Measurements from ENCODE around the gene ING2. TPM values are rescaled to one million over a fixed set of nuclear protein-coding genes. Genes with fewer than 3 reads are reported as not detected.

Gene ING2
- total and polyA plus RNA-seq, 10 of the 15 experiments (the other 5 are each of a cell fraction or from before 2014, with no cell fraction given): 3.3 to 16.1 (median 10.9) TPM

DNA sequence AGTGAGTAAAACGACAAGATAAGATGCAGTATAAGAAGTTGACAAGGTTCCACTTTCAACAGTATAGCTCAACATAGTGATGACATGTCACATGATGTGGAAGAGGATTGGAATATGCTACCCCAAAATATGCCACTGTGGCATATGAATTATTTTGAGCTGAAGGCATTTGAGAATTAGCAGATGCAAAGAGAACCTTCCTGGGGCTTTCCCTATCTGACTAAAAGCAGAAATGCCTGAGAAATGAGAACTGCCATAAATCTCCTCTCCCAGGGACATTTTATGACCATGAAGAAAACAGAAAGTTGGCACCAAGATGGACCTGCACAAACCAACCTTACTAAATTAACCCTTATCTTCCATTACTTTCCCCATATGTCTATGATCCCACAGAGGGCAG, 35.6 kb upstream of the ING2 start:
- Histone ChIP-seq H2AFZ (ENCODE audit: control insufficient read depth, low read depth, low read length) (no peak overlapping the region), H3K9me3 (replicated peaks; ENCODE audit: control insufficient read depth, insufficient read depth, low read length) (no peaks in the 10 kb centered on the region; the same call in 2 of the 3 replicates), H3K27ac (ENCODE audit: control insufficient read depth, insufficient read depth) (no peak overlapping the region), H3K36me3 (ENCODE audit: control insufficient read depth in 2 of 2, insufficient read depth in 2 of 2, low read length in 1 of 2) (no peaks in the 10 kb centered on the region), H4K20me1 (ENCODE audit: control insufficient read depth, insufficient read depth) (no peaks in the 10 kb centered on the region), H3K27me3 (replicated peaks in 1 of 2; ENCODE audit: control insufficient read depth in 2 of 2, insufficient read depth in 2 of 2, low read length in 1 of 2) (no peaks in the 10 kb centered on the region), H3K9ac (ENCODE audit: control insufficient read depth, insufficient read depth, low read length) (no peak overlapping the region), H3K4me1 (ENCODE audit: control insufficient read depth, insufficient read depth, low read length) (no peaks in the 10 kb centered on the region), H3K79me2 (ENCODE audit: control insufficient read depth, insufficient read depth, low read length) (no peaks in the 10 kb centered on the region), H3K4me3 (no peak overlapping the region), H3K4me2 (ENCODE audit: control insufficient read depth, insufficient read depth) (no peak overlapping the region)
- in situ Hi-C loops (cut with MboI) (loop anchor here (5.0 kb wide), 1 partner anchor 1308 kb away; no protein-coding TSS in a partner anchor), intact Hi-C loops (cut with micrococcal nuclease; ENCODE audit: unreplicated experiment) (no loop called here)
- ChIA-PET RAD21 (ENCODE audit: unreplicated experiment) (no interaction called here), SMC1A (ENCODE audit: uncharacterized antibody, unreplicated experiment) (interaction anchor here (0.5 to 1.0 kb wide), 2 partner anchors 628 to 697 kb away, joined by 3 read pairs; no protein-coding TSS in a partner anchor), CTCF (interaction anchor here (0.7 to 1.4 kb wide), 5 partner anchors 9 to 216 kb away, joined by 3 to 4 read pairs (median 3); no protein-coding TSS in a partner anchor), POLR2A (interaction anchor here (1.0 kb wide), 1 partner anchor 29 kb away, joined by 5 read pairs; no protein-coding TSS in a partner anchor)
- peak; percentile 29; the same call in 1 of the 3 replicates for ATAC-seq
- BruUV-seq (replicated peaks): no TSS peak
- no peak for FAIRE-seq
- WGBS (ENCODE audit: insufficient coverage, insufficient replicate concordance, low lambda C conversion rate, missing lambda C conversion rate): 50% methylated on average over 1 of the region's 1 CpG
- DNase-seq (ENCODE audit: low read depth, low spot score): no peak
- TF ChIP-seq MTA2 (IDR thresholded peaks at IDR 0.05; ENCODE audit: low read depth) (no peak), NR2F1 (conservative IDR thresholded peaks at IDR 0.05) (no peak), E2F4 (IDR thresholded peaks at IDR 0.05; ENCODE audit: low read depth, low read length) (no peak), HDGF (IDR thresholded peaks at IDR 0.05) (no peak), SIX5 (IDR thresholded peaks at IDR 0.05; ENCODE audit: low read depth, low read length, severe bottlenecking) (no peak), ETV6 (conservative IDR thresholded peaks at IDR 0.05 in 1 of 2, IDR thresholded peaks at IDR 0.05 in 1 of 2; ENCODE audit: borderline replicate concordance in 1 of 2, low read depth in 1 of 2) (no peak), RAD51 (IDR thresholded peaks at IDR 0.05) (no peak), BCLAF1 (IDR thresholded peaks at IDR 0.05) (no peak)
- TF ChIP-seq, protein P1, sequence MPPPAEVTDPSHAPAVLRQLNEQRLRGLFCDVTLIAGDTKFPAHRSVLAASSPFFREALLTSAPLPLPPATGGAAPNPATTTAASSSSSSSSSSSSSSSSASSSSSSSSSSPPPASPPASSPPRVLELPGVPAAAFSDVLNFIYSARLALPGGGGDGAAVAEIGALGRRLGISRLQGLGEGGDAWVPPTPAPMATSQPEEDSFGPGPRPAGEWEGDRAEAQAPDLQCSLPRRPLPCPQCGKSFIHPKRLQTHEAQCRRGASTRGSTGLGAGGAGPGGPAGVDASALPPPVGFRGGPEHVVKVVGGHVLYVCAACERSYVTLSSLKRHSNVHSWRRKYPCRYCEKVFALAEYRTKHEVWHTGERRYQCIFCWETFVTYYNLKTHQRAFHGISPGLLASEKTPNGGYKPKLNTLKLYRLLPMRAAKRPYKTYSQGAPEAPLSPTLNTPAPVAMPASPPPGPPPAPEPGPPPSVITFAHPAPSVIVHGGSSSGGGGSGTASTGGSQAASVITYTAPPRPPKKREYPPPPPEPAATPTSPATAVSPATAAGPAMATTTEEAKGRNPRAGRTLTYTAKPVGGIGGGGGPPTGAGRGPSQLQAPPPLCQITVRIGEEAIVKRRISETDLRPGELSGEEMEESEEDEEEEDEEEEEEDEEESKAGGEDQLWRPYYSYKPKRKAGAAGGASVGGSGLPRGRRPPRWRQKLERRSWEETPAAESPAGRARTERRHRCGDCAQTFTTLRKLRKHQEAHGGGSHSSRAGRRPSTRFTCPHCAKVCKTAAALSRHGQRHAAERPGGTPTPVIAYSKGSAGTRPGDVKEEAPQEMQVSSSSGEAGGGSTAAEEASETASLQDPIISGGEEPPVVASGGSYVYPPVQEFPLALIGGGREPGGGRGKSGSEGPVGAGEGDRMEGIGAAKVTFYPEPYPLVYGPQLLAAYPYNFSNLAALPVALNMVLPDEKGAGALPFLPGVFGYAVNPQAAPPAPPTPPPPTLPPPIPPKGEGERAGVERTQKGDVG (CRISPR knock-in tag; IDR thresholded peaks at IDR 0.05): no peak
- TF ChIP-seq, protein P2, sequence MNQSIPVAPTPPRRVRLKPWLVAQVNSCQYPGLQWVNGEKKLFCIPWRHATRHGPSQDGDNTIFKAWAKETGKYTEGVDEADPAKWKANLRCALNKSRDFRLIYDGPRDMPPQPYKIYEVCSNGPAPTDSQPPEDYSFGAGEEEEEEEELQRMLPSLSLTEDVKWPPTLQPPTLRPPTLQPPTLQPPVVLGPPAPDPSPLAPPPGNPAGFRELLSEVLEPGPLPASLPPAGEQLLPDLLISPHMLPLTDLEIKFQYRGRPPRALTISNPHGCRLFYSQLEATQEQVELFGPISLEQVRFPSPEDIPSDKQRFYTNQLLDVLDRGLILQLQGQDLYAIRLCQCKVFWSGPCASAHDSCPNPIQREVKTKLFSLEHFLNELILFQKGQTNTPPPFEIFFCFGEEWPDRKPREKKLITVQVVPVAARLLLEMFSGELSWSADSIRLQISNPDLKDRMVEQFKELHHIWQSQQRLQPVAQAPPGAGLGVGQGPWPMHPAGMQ (IDR thresholded peaks at IDR 0.05; ENCODE audit: borderline replicate concordance): no peak
- TF ChIP-seq, protein P3, sequence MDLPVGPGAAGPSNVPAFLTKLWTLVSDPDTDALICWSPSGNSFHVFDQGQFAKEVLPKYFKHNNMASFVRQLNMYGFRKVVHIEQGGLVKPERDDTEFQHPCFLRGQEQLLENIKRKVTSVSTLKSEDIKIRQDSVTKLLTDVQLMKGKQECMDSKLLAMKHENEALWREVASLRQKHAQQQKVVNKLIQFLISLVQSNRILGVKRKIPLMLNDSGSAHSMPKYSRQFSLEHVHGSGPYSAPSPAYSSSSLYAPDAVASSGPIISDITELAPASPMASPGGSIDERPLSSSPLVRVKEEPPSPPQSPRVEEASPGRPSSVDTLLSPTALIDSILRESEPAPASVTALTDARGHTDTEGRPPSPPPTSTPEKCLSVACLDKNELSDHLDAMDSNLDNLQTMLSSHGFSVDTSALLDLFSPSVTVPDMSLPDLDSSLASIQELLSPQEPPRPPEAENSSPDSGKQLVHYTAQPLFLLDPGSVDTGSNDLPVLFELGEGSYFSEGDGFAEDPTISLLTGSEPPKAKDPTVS (IDR thresholded peaks at IDR 0.05; ENCODE audit: low read depth, low read length): no peak
- TF ChIP-seq, protein P4, sequence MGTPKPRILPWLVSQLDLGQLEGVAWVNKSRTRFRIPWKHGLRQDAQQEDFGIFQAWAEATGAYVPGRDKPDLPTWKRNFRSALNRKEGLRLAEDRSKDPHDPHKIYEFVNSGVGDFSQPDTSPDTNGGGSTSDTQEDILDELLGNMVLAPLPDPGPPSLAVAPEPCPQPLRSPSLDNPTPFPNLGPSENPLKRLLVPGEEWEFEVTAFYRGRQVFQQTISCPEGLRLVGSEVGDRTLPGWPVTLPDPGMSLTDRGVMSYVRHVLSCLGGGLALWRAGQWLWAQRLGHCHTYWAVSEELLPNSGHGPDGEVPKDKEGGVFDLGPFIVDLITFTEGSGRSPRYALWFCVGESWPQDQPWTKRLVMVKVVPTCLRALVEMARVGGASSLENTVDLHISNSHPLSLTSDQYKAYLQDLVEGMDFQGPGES (IDR thresholded peaks at IDR 0.05): no peak
